GM12878 (cell line): ENCODE data around the gene INO80D. TPM values are rescaled to one million over a fixed set of nuclear protein-coding genes. Genes with fewer than 3 reads are reported as not detected.

ENCODE experiments used
- ATAC-seq: fragments of 200-7000 bp; cut with Tn5 transposase; 3 replicates; pipeline ENCODE4 v1.9.1; 2020; ENCODE audit warnings: mild to moderate bottlenecking, moderate library complexity
- BruUV-seq: library from RNA; stranded (reverse); fragments of 400-500 nt; replicated peaks from 2 replicates; lab custom pipeline; 2021; lab: Mats Ljungman, UMichigan
- CTCF ChIA-PET: fragments of 300-600 bp; sonication (Branson Sonifier 250); formaldehyde crosslinking; extraction: SDS; loops from one replicate; lab custom pipeline; 2021; ENCODE audit warnings: inconsistent platforms; lab: Yijun Ruan, JAX
- POLR2A ChIA-PET: fragments of 350-600 bp; formaldehyde crosslinking; extraction: SDS; loops from one replicate; lab custom pipeline; 2021; ENCODE audit warnings: inconsistent platforms; lab: Charles Lee
- RAD21 ChIA-PET: fragments of 300-600 bp; sonication (Branson Sonifier 250); formaldehyde crosslinking; loops from one replicate; lab custom pipeline; 2023; ENCODE audit warnings: antibody characterized with exemption; ENCODE audit not compliant: unreplicated experiment; lab: Charles Lee
- SMC1A ChIA-PET: fragments of 300-600 bp; sonication (Branson Sonifier 250); formaldehyde crosslinking; loops from one replicate; lab custom pipeline; 2023; ENCODE audit not compliant: unreplicated experiment, uncharacterized antibody; lab: Charles Lee
- DNase-seq: peaks from one replicate; pipeline ENCODE4 v3.0.0-alpha.2; 2011; ENCODE audit warnings: low read depth, low spot score
- FAIRE-seq: peaks from 3 replicates; lab custom pipeline; 2011; peaks lifted over from hg19 to GRCh38; lab: Jason Lieb, UNC
- H2AFZ ChIP-seq: 2 replicates; pipeline ENCODE4 v1.6.0; 2011; ENCODE audit warnings: low read depth, low read length, control low read depth; ENCODE audit not compliant: control insufficient read depth
- H3K27ac ChIP-seq: 2 replicates; pipeline ENCODE4 v1.5.1; 2011; ENCODE audit warnings: control low read depth; ENCODE audit not compliant: control insufficient read depth, insufficient read depth
- H3K27me3 ChIP-seq, 2 experiments: replicated peaks in 1 of 2; 2 replicates each; pipeline versions ENCODE4 v1.6.0 to v1.6.1; 2011; ENCODE audit warnings: low read length in 1 of 2; ENCODE audit not compliant: control insufficient read depth in 2 of 2, insufficient read depth in 2 of 2
- H3K36me3 ChIP-seq, 2 experiments: 2 replicates each; pipeline ENCODE4 v1.5.1; 2011; ENCODE audit warnings: low read length in 1 of 2; ENCODE audit not compliant: control insufficient read depth in 2 of 2, insufficient read depth in 2 of 2
- H3K4me1 ChIP-seq: 2 replicates; pipeline ENCODE4 v1.6.1; 2011; ENCODE audit warnings: mild to moderate bottlenecking, low read length, moderate library complexity, mixed read lengths; ENCODE audit not compliant: control insufficient read depth, insufficient read depth
- H3K4me2 ChIP-seq: 2 replicates; pipeline ENCODE4 v1.6.0; 2011; ENCODE audit warnings: control low read depth; ENCODE audit not compliant: control insufficient read depth, insufficient read depth
- H3K4me3 ChIP-seq: fragments of 200-600 bp; sonication (generic); 2 replicates; pipeline ENCODE4 v1.5.1; 2016
- H3K79me2 ChIP-seq: 2 replicates; pipeline ENCODE4 v1.6.0; 2011; ENCODE audit warnings: low read length; ENCODE audit not compliant: control insufficient read depth, insufficient read depth
- H3K9ac ChIP-seq: 2 replicates; pipeline ENCODE4 v1.8.0; 2011; ENCODE audit warnings: low read length, control low read depth, mixed read lengths; ENCODE audit not compliant: control insufficient read depth, insufficient read depth
- H3K9me3 ChIP-seq: replicated peaks from 3 replicates; pipeline ENCODE4 v1.5.1; 2011; ENCODE audit warnings: mild to moderate bottlenecking, low read length; ENCODE audit not compliant: control insufficient read depth, insufficient read depth
- H4K20me1 ChIP-seq: 2 replicates; pipeline ENCODE4 v1.6.0; 2011; ENCODE audit not compliant: control insufficient read depth, insufficient read depth
- CTCF ChIP-seq, 3 experiments: IDR thresholded peaks in 2 of 3; conservative IDR thresholded peaks in 1 of 3; 2 replicates each; pipeline ENCODE4 v1.5.1; 2011; ENCODE audit warnings: low read depth in 3 of 3, low read length in 3 of 3, mild to moderate bottlenecking in 3 of 3, control low read depth in 2 of 3, moderate library complexity in 2 of 3, inconsistent platforms in 1 of 3, mixed read lengths in 1 of 3; ENCODE audit not compliant: control insufficient read depth in 2 of 3, insufficient read depth in 1 of 3; ENCODE audit errors: extremely low read depth in 1 of 3
- GABPA ChIP-seq: IDR thresholded peaks from 2 replicates; pipeline ENCODE4 v1.6.1; 2014; ENCODE audit warnings: antibody characterized with exemption, low read depth, mild to moderate bottlenecking, inconsistent platforms
- HCFC1 ChIP-seq: fragments of 150-350 bp; IDR thresholded peaks from 2 replicates; pipeline ENCODE4 v1.6.1; 2014; ENCODE audit warnings: low read length
- NFYA ChIP-seq: IDR thresholded peaks from 2 replicates; pipeline ENCODE4 v1.6.1; 2011; ENCODE audit warnings: low read depth, mild to moderate bottlenecking, low read length, improper control_type of control experiment, borderline replicate concordance
- PAX8 ChIP-seq: fragments of 450-650 bp; IDR thresholded peaks from 2 replicates; pipeline ENCODE4 v1.6.1; 2017; ENCODE audit warnings: mild to moderate bottlenecking, moderate library complexity
- RAD21 ChIP-seq: IDR thresholded peaks from 2 replicates; pipeline ENCODE4 v1.6.1; 2011; ENCODE audit warnings: mild to moderate bottlenecking, low read depth, low read length, moderate library complexity; ENCODE audit not compliant: insufficient read depth
- ZBTB33 ChIP-seq: fragments of 450-650 bp; IDR thresholded peaks from 2 replicates; pipeline ENCODE4 v1.6.1; 2017; ENCODE audit warnings: mild to moderate bottlenecking
- ZSCAN29 ChIP-seq: fragments of 450-650 bp; IDR thresholded peaks from 2 replicates; pipeline ENCODE4 v1.6.1; 2017; ENCODE audit warnings: mild to moderate bottlenecking, moderate library complexity
- in situ Hi-C: fragments of 300-500 bp; cut with MboI; formaldehyde crosslinking; loops from 9 replicates; pipeline ENCODE4 v1.14.3; 2018; ENCODE audit warnings: mixed read lengths
- intact Hi-C: fragments of 100-400 bp; cut with micrococcal nuclease; formaldehyde crosslinking; loops from one replicate; pipeline ENCODE4 v1.14.2; 2022; ENCODE audit not compliant: unreplicated experiment
- polyA plus RNA-seq, 11 experiments: library from polyadenylated mRNA; depleted of rRNA in 4 of 11; unstranded in 6 of 11; stranded (reverse) in 5 of 11; fragments of >200 nt; fragmentation: Nextera tagmentation in 4 of 11; fragmentation: Illumina TruSeq in 1 of 11; extraction: Ambion mirVana in 4 of 11; extraction: Trizol in 1 of 11; gene quantifications; 1 replicate in 1 of 11; 2 replicates in 10 of 11; pipeline versions ENCODE4 v1.2.1 to v1.2.3, GENCODE V29; 2011 to 2016; ENCODE audit warnings: inconsistent platforms in 2 of 11, missing spikeins in 2 of 11, low read depth in 1 of 11
- total RNA-seq, 4 experiments: library from RNA; depleted of rRNA in 3 of 4; stranded (reverse); fragments of >200 nt in 3 of 4; fragmentation: Illumina TruSeq in 1 of 4; extraction: Trizol in 1 of 4; gene quantifications; 2 replicates each; pipeline versions ENCODE4 v1.2.1 to v1.2.3, GENCODE V29; 2013 to 2021

Gene INO80D
- total and polyA plus RNA-seq, 10 of the 15 experiments (the other 5 are each of a cell fraction or from before 2014, with no cell fraction given) = 0.73 to 16.3 (median 4.7) TPM

- Histone ChIP-seq H3K4me2 (no peak overlapping the region), H4K20me1 (no peaks in the 10 kb centered on the region), H3K9me3 (no peaks in the 10 kb centered on the region), H3K79me2 (no peaks in the 10 kb centered on the region), H3K9ac (no peak overlapping the region), H3K27ac (no peak overlapping the region), H3K4me3 (no peak overlapping the region), H3K36me3 (peaks cover 2 to 17% of the 10 kb centered on the region in 2 experiments), H3K27me3 (no peaks in the 10 kb centered on the region), H3K4me1 (no peaks in the 10 kb centered on the region), H2AFZ (no peak overlapping the region)
- in situ Hi-C loops (no loop called here), intact Hi-C loops (no loop called here)
- ATAC-seq (peak; percentile 35; the same call in 1 of the 3 replicates), DNase-seq (no peak), FAIRE-seq (no peak)
- CTCF ChIA-PET = interaction anchor here (0.6 to 1.1 kb wide), 3 partner anchors 15 to 105 kb away, joined by 3 read pairs; no protein-coding TSS in a partner anchor
- BruUV-seq = no TSS peak
- POLR2A ChIA-PET = no interaction called here
- SMC1A ChIA-PET = interaction anchor here (1.2 to 1.6 kb wide), 2 partner anchors 41 to 125 kb away, joined by 3 read pairs; no protein-coding TSS in a partner anchor
- TF ChIP-seq ZSCAN29 = no peak
- peak in 2 of 3 experiments; percentile 22 to 25; a peak in 2 of 6 replicates for TF ChIP-seq CTCF (IDR thresholded peaks at IDR 0.05 in 2 of 3, conservative IDR thresholded peaks at IDR 0.05 in 1 of 3; ENCODE audit: control insufficient read depth in 2 of 3, extremely low read depth in 1 of 3, insufficient read depth in 1 of 3, low read depth in 3 of 3, low read length in 3 of 3)
- 0 out of 2 replicates have a peak, but pooled peaks have one; percentile 25 for TF ChIP-seq RAD21
- TF ChIP-seq PAX8 = no peak
- TF ChIP-seq GABPA = no peak
- TF ChIP-seq HCFC1 = no peak
- TF ChIP-seq NFYA = no peak
- no peak for TF ChIP-seq ZBTB33
- RAD21 ChIA-PET = interaction anchor here (1.2 kb wide), 1 partner anchor 26 kb away, joined by 3 read pairs; no protein-coding TSS in a partner anchor
Measured at GRCh38 chr2:206127656-206128055, 41.7 kb upstream of the INO80D start.
